Mesenchymal stem cell (in vitro differentiated cells and primary cell): Measurements from ENCODE around the gene CDK10.

ENCODE experiments used
- DNase-seq: peaks from one replicate; pipeline ENCODE4 v3.0.0-alpha.2; 2013
- H2AFZ ChIP-seq: one replicate; pipeline ENCODE4 v1.6.1; 2013; ENCODE audit warnings: low read depth, mild to moderate bottlenecking, control low read depth, inconsistent platforms, low read length, moderate library complexity
- H2AK5ac ChIP-seq: 2 replicates; pipeline ENCODE4 v1.6.1; 2013; ENCODE audit warnings: low read length, moderate library complexity, mild to moderate bottlenecking, inconsistent platforms; ENCODE audit not compliant: severe bottlenecking
- H2BK120ac ChIP-seq: one replicate; pipeline ENCODE4 v1.6.1; 2013; ENCODE audit warnings: low read depth, mild to moderate bottlenecking, inconsistent platforms, low read length, moderate library complexity
- H2BK12ac ChIP-seq, 2 experiments: one replicate each; pipeline ENCODE4 v1.6.1; 2013; ENCODE audit warnings: inconsistent platforms in 2 of 2, low read length in 2 of 2, mild to moderate bottlenecking in 2 of 2, moderate library complexity in 2 of 2, control low read depth in 1 of 2
- H2BK15ac ChIP-seq: one replicate; pipeline ENCODE4 v1.6.1; 2013; ENCODE audit warnings: mild to moderate bottlenecking, low read depth, inconsistent platforms; ENCODE audit not compliant: poor library complexity, severe bottlenecking
- H2BK5ac ChIP-seq: 2 replicates; pipeline ENCODE4 v1.6.1; 2013; ENCODE audit warnings: low read depth, mild to moderate bottlenecking, low read length, control low read depth, inconsistent platforms; ENCODE audit not compliant: poor library complexity, severe bottlenecking
- H3K14ac ChIP-seq, 2 experiments: one replicate each; pipeline ENCODE4 v1.6.1; 2013; ENCODE audit warnings: inconsistent platforms in 2 of 2, low read length in 2 of 2, control low read depth in 1 of 2, mild to moderate bottlenecking in 1 of 2, moderate library complexity in 1 of 2
- H3K18ac ChIP-seq, 2 experiments: one replicate each; pipeline ENCODE4 v1.6.1; 2013; ENCODE audit warnings: inconsistent platforms in 2 of 2, low read length in 2 of 2, control low read depth in 1 of 2, low read depth in 1 of 2, mild to moderate bottlenecking in 1 of 2
- H3K23ac ChIP-seq, 2 experiments: one replicate each; pipeline ENCODE4 v1.6.1; 2013; ENCODE audit warnings: inconsistent platforms in 2 of 2, low read length in 2 of 2, mild to moderate bottlenecking in 2 of 2, moderate library complexity in 2 of 2, control low read depth in 1 of 2
- H3K27ac ChIP-seq: 2 replicates; pipeline ENCODE4 v1.5.1; 2013; ENCODE audit warnings: mild to moderate bottlenecking, moderate library complexity, low read length, control low read depth, inconsistent platforms; ENCODE audit not compliant: poor library complexity, severe bottlenecking
- H3K27me3 ChIP-seq, 2 experiments: 2 replicates each; pipeline versions ENCODE4 v1.6.1 to v1.7.0; 2013; ENCODE audit warnings: low read length in 2 of 2, mild to moderate bottlenecking in 2 of 2, moderate library complexity in 2 of 2, control low read depth in 1 of 2, inconsistent platforms in 1 of 2; ENCODE audit not compliant: control insufficient read depth in 1 of 2, insufficient read depth in 1 of 2
- H3K36me3 ChIP-seq, 2 experiments: 2 replicates each; pipeline versions ENCODE4 v1.6.1 to v1.7.0; 2013; ENCODE audit warnings: low read length in 2 of 2, control low read depth in 1 of 2, inconsistent platforms in 1 of 2, low read depth in 1 of 2, mild to moderate bottlenecking in 1 of 2; ENCODE audit not compliant: insufficient read depth in 2 of 2, control insufficient read depth in 1 of 2
- H3K4ac ChIP-seq, 2 experiments: one replicate each; pipeline ENCODE4 v1.6.1; 2013; ENCODE audit warnings: inconsistent platforms in 2 of 2, low read length in 2 of 2, mild to moderate bottlenecking in 2 of 2, moderate library complexity in 2 of 2, control low read depth in 1 of 2, low read depth in 1 of 2
- H3K4me1 ChIP-seq: 2 replicates; pipeline ENCODE4 v1.6.1; 2013; ENCODE audit warnings: low read depth, low read length, control low read depth; ENCODE audit not compliant: control insufficient read depth, insufficient read depth
- H3K4me2 ChIP-seq: 2 replicates; pipeline ENCODE4 v1.6.1; 2013; ENCODE audit warnings: low read length, mild to moderate bottlenecking, inconsistent platforms; ENCODE audit not compliant: poor library complexity, severe bottlenecking
- H3K4me3 ChIP-seq, 2 experiments: 2 replicates each; pipeline versions ENCODE4 v1.5.1 to v1.7.0; 2013; ENCODE audit warnings: low read length in 2 of 2, mild to moderate bottlenecking in 2 of 2, control low read depth in 1 of 2, low read depth in 1 of 2; ENCODE audit not compliant: insufficient read depth in 1 of 2
- H3K79me1 ChIP-seq: replicated peaks from 2 replicates; pipeline ENCODE4 v1.6.1; 2013; ENCODE audit warnings: mild to moderate bottlenecking, control low read depth, low read length, inconsistent platforms; ENCODE audit not compliant: poor library complexity, severe bottlenecking
- H3K9ac ChIP-seq: 2 replicates; pipeline ENCODE4 v1.7.0; 2013; ENCODE audit warnings: mild to moderate bottlenecking, low read length, moderate library complexity
- H3K9me3 ChIP-seq: 2 replicates; pipeline ENCODE4 v1.7.0; 2013; ENCODE audit warnings: mild to moderate bottlenecking, low read length; ENCODE audit not compliant: control insufficient read depth
- H4K8ac ChIP-seq: one replicate; pipeline ENCODE4 v1.6.1; 2013; ENCODE audit warnings: inconsistent platforms, mild to moderate bottlenecking, low read length, moderate library complexity
- H4K91ac ChIP-seq: one replicate; pipeline ENCODE4 v1.6.1; 2013; ENCODE audit warnings: mild to moderate bottlenecking, low read length, inconsistent platforms
- WGBS: methylation state at CpG from one replicate; pipeline ENCODE4 v1.1.7; 2013; ENCODE audit warnings: mixed read lengths; 5-methylcytosine and 5-hydroxymethylcytosine counted together

The CDK10 gene

DNA sequence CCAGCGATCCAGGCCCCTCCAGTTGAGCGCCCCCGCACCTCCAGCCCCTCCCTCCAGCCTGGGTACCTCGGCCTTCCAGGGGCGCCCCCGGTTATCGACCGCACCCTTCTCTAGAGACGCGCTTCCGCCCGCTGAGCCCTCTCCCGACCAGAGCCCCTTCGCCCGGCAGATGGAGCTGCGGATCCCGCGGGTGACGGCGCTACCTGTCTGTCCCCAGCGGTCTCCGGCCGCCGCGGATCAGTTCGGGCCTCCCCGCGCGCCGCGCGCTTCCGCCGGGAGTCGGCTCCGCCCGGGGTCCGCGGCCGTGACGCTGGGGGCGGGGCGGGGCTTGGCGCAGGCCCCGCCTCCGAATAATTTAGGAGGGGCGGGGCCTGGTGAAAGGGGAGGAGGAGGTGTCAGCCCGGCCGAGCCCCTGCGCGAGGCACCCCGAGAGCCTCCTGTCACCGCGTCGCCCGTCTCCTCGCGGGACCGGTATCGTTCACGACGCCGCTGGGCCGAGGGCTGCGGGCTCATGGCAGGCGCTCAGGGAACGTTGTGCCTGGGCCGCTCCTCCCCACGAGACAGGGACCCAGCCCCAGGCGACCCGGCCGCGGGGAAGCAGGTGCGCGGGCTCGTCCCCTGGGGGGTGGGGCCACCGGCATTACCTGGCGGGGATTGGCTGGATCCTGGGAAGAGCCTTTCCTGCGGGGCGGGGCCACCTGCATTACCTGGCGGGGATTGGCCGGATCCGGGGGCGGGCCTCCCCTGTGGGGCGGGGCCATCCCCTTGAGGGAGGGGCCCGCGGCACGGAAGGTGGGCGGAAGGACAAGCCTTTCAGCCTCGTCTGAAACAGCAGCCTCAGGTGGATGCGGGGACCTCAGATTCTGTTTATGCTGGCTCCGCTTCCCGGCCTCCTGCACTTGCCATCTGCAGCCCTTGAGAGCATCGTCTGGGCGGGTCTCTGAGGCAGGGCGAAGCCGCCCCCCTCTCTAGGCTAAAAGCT is 15.2 kb downstream of the CDK10 start, which contains the start of gene SPATA2L:
SPATA2L (minus strand) TSS at position 281 of the 982 bp plus-strand sequence. CDS start 473 bp downstream, outside the sequence.
- Histone ChIP-seq H3K36me3 (peaks cover 3 to 17% of the 10 kb centered on the region in 2 experiments), H2AFZ (peak within 1 kb of the TSS; percentile 90), H2BK15ac (peak within 1 kb of the TSS; percentile 76), H3K9me3 (no peaks in the 10 kb centered on the region), H2BK5ac (no peak within 1 kb of the TSS), H3K23ac (peak within 1 kb of the TSS in 1 of 2 experiments; percentile 92), H2BK12ac (peak within 1 kb of the TSS in 1 of 2 experiments; percentile 70), H3K14ac (peak within 1 kb of the TSS in 1 of 2 experiments; percentile 36), H2BK120ac (peak within 1 kb of the TSS; percentile 36), H3K4me1 (peaks cover 34% of the 10 kb centered on the region), H3K18ac (peak within 1 kb of the TSS; percentile 72 to 76), H3K9ac (peak within 1 kb of the TSS; percentile 86), H3K4me2 (peak within 1 kb of the TSS; percentile 92), H4K8ac (peak within 1 kb of the TSS; percentile 63), H3K27ac (peak within 1 kb of the TSS; percentile 34), H2AK5ac (no peak within 1 kb of the TSS), H3K4me3 (peak within 1 kb of the TSS; percentile 80 to 85), H3K27me3 (peaks cover 0 to 13% of the 10 kb centered on the region in 2 experiments), H3K4ac (peak within 1 kb of the TSS; percentile 37 to 78), H3K79me1 (peaks cover 13% of the 10 kb centered on the region), H4K91ac (peak within 1 kb of the TSS; percentile 5)
- 2% methylated on average over 78 of the region's 97 CpGs for WGBS
- DNase-seq = peak; percentile 84

DNA sequence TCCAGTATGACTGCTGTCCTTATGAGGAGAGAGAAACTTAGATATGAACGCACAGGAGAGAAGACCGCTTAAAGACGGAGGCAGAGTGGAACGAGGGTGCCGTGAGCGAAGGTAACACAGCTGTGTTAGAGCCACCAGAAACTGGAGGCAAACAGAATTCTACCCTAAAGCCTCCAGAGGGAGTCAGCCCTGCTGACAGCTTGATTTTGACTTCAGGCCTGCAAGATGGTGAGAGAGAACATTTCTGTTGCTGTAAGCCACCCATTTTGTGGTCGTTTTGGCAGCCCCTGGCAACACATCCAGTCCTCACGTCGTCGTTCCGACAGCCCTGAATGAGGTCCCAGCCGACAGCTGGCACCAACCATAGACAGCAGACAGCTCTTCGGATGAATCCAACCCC is 17.8 kb downstream of the CDK10 start:
- no peak overlapping the region for H3K14ac ChIP-seq
- no peak for DNase-seq
- H3K4me2 ChIP-seq = no peak overlapping the region
- H3K9me3 ChIP-seq = no peaks in the 10 kb centered on the region
- no peak overlapping the region for H2BK15ac ChIP-seq
- whole genome bisulfite sequencing = 88% methylated on average over 13 of the region's 13 CpGs
- no peak overlapping the region for H3K9ac ChIP-seq
- H3K23ac ChIP-seq = no peak overlapping the region
- H3K27me3 ChIP-seq = peaks cover 0 to 13% of the 10 kb centered on the region in 2 experiments
- no peak overlapping the region for H3K4me3 ChIP-seq
- H2BK120ac ChIP-seq = no peak overlapping the region
- no peak overlapping the region for H4K8ac ChIP-seq
- no peak overlapping the region for H3K27ac ChIP-seq
- peaks cover 9 to 24% of the 10 kb centered on the region in 2 experiments for H3K36me3 ChIP-seq
- H2AK5ac ChIP-seq = no peak overlapping the region
- no peak overlapping the region for H3K4ac ChIP-seq
- no peak overlapping the region for H2BK5ac ChIP-seq
- H3K4me1 ChIP-seq = peaks cover 30% of the 10 kb centered on the region
- H3K18ac ChIP-seq = no peak overlapping the region
- H2AFZ ChIP-seq = no peak overlapping the region
- H3K79me1 ChIP-seq = peaks cover 5% of the 10 kb centered on the region
- H4K91ac ChIP-seq = no peak overlapping the region
- H2BK12ac ChIP-seq = no peak overlapping the region

- H4K91ac ChIP-seq = no peak overlapping the region
- no peak overlapping the region for H3K14ac ChIP-seq
- peak overlapping the region; percentile 29 for H2AK5ac ChIP-seq
- no peak overlapping the region for H2AFZ ChIP-seq
- DNase-seq = no peak
- H2BK15ac ChIP-seq = no peak overlapping the region
- H3K18ac ChIP-seq = no peak overlapping the region
- H2BK5ac ChIP-seq = no peak overlapping the region
- H2BK120ac ChIP-seq = no peak overlapping the region
- no peak overlapping the region for H3K27ac ChIP-seq
- no peak overlapping the region for H3K4me2 ChIP-seq
- no peaks in the 10 kb centered on the region for H3K9me3 ChIP-seq
- peaks cover 32% of the 10 kb centered on the region for H3K4me1 ChIP-seq
- H3K27me3 ChIP-seq = peaks cover 0 to 13% of the 10 kb centered on the region in 2 experiments
- no peak overlapping the region for H3K4me3 ChIP-seq
- H2BK12ac ChIP-seq = no peak overlapping the region
- no peak overlapping the region for H3K23ac ChIP-seq
- H3K4ac ChIP-seq = no peak overlapping the region
- H3K9ac ChIP-seq = no peak overlapping the region
- peaks cover 3% of the 10 kb centered on the region for H3K79me1 ChIP-seq
- 91% methylated on average over 12 of the region's 15 CpGs for WGBS
- peaks cover 14 to 29% of the 10 kb centered on the region in 2 experiments for H3K36me3 ChIP-seq
- H4K8ac ChIP-seq = no peak overlapping the region
Measured at GRCh38 chr16:89705006-89705405, 18.5 kb downstream of the CDK10 start.
